MM.1S (cell line): Measurements from ENCODE around the gene MYO9B.
A peak's percentile ranks its signal among the peaks of the same experiment; 100 is the strongest.

Source experiments
- DNase-seq: peaks from one replicate; pipeline ENCODE4 v3.0.0-alpha.2; 2015
- H2AFZ ChIP-seq: fragments of 300-600 bp; sonication (generic); 2 replicates; pipeline ENCODE4 v1.6.0; 2016; ENCODE audit warnings: antibody characterized with exemption, low read length
- H3F3A ChIP-seq: fragments of 300-600 bp; sonication (generic); 2 replicates; pipeline ENCODE4 v1.6.1; 2016; ENCODE audit warnings: mild to moderate bottlenecking, antibody characterized with exemption, low read length, moderate library complexity, mixed read lengths; ENCODE audit not compliant: insufficient read depth
- H3K27ac ChIP-seq: fragments of 300-600 bp; sonication (generic); 2 replicates; pipeline ENCODE4 v1.5.1; 2016; ENCODE audit warnings: mild to moderate bottlenecking, low read length
- H3K27me3 ChIP-seq: fragments of 300-600 bp; sonication (generic); replicated peaks from 2 replicates; pipeline ENCODE4 v1.6.0; 2016; ENCODE audit warnings: low read length; ENCODE audit not compliant: insufficient read depth
- H3K36me3 ChIP-seq: fragments of 300-600 bp; sonication (generic); replicated peaks from 2 replicates; pipeline ENCODE4 v1.6.1; 2016; ENCODE audit warnings: mild to moderate bottlenecking, low read length, mixed read lengths; ENCODE audit not compliant: insufficient read depth
- H3K4me1 ChIP-seq: fragments of 300-600 bp; sonication (generic); 2 replicates; pipeline ENCODE4 v1.6.1; 2016; ENCODE audit warnings: low read length, mixed read lengths
- H3K4me2 ChIP-seq: fragments of 300-600 bp; sonication (generic); 2 replicates; pipeline ENCODE4 v1.6.0; 2016; ENCODE audit warnings: low read depth, low read length
- H3K4me3 ChIP-seq: fragments of 300-600 bp; sonication (generic); 2 replicates; pipeline ENCODE4 v1.5.1; 2016; ENCODE audit warnings: low read length, mixed read lengths
- H3K79me2 ChIP-seq: fragments of 300-600 bp; sonication (generic); 2 replicates; pipeline ENCODE4 v1.6.1; 2016; ENCODE audit warnings: mixed run types, low read length, mixed read lengths
- H3K9ac ChIP-seq: fragments of 300-600 bp; sonication (generic); 2 replicates; pipeline ENCODE4 v1.6.1; 2016; ENCODE audit warnings: low read length, mixed read lengths
- H3K9me2 ChIP-seq: fragments of 300-600 bp; sonication (generic); replicated peaks from 2 replicates; pipeline ENCODE4 v1.6.1; 2016; ENCODE audit warnings: mild to moderate bottlenecking, low read length, mixed read lengths; ENCODE audit not compliant: insufficient read depth
- H3K9me3 ChIP-seq: fragments of 300-600 bp; sonication (generic); replicated peaks from 2 replicates; pipeline ENCODE4 v1.6.1; 2016; ENCODE audit warnings: mild to moderate bottlenecking, low read length, mixed read lengths; ENCODE audit not compliant: insufficient read depth
- H4K20me1 ChIP-seq: fragments of 300-600 bp; sonication (generic); 2 replicates; pipeline ENCODE4 v1.6.1; 2016; ENCODE audit warnings: mild to moderate bottlenecking, low read length, moderate library complexity, mixed read lengths; ENCODE audit not compliant: insufficient read depth
- CTCF ChIP-seq: fragments of 300-600 bp; sonication (generic); IDR thresholded peaks from 2 replicates; pipeline ENCODE4 v1.5.1; 2016; ENCODE audit warnings: antibody characterized with exemption, low read length, mixed read lengths
- EZH2 ChIP-seq: fragments of 300-600 bp; sonication (generic); optimal IDR thresholded peaks from 2 replicates; pipeline ENCODE3; 2017; ENCODE audit warnings: low read depth, mild to moderate bottlenecking, antibody characterized with exemption, low read length, mixed read lengths
- EZH2phosphoT487 ChIP-seq: fragments of 300-600 bp; sonication (generic); IDR thresholded peaks from 2 replicates; pipeline ENCODE4 v1.6.1; 2018; ENCODE audit warnings: antibody characterized with exemption, low read length

Gene MYO9B

GRCh38 chr19:17244618-17245534, 169.3 kb downstream of the MYO9B start:
- Histone ChIP-seq H3K9me3 (no peaks in the 10 kb centered on the region), H3K4me3 (peak overlapping the region; percentile 49; the same call in 1 of the 2 replicates), H3K4me1 (peaks cover 13% of the 10 kb centered on the region; the same call in 1 of the 2 replicates), H3K9me2 (no peaks in the 10 kb centered on the region), H3K27me3 (no peaks in the 10 kb centered on the region), H3K36me3 (no peaks in the 10 kb centered on the region), H3K27ac (no peak overlapping the region), H3K79me2 (peaks cover 16% of the 10 kb centered on the region), H3F3A (peaks cover 7% of the 10 kb centered on the region; the same call in 1 of the 2 replicates), H2AFZ (no peak overlapping the region), H4K20me1 (no peaks in the 10 kb centered on the region), H3K9ac (no peak overlapping the region), H3K4me2 (peak overlapping the region; percentile 82)
- DNase-seq: no peak
- TF ChIP-seq EZH2 (no peak), CTCF (no peak), EZH2phosphoT487 (no peak)

- DNase-seq: no peak
- Histone ChIP-seq H3K79me2 (peaks cover 16% of the 10 kb centered on the region), H3K36me3 (no peaks in the 10 kb centered on the region), H3K4me3 (peak within 1 kb of the TSS; percentile 81), H3K9me2 (no peaks in the 10 kb centered on the region), H3K9ac (peak within 1 kb of the TSS; percentile 64), H3K4me2 (peak within 1 kb of the TSS; percentile 98), H3F3A (peaks cover 7% of the 10 kb centered on the region; the same call in 1 of the 2 replicates), H3K27me3 (no peaks in the 10 kb centered on the region), H3K9me3 (no peaks in the 10 kb centered on the region), H3K4me1 (peaks cover 13% of the 10 kb centered on the region; the same call in 1 of the 2 replicates), H3K27ac (peak within 1 kb of the TSS; percentile 27; the same call in 1 of the 2 replicates), H4K20me1 (no peaks in the 10 kb centered on the region), H2AFZ (peak within 1 kb of the TSS; percentile 98)
- TF ChIP-seq CTCF (no peak), EZH2phosphoT487 (no peak), EZH2 (no peak)
Observed at GRCh38 chr19:17245535-17245984, 170.0 kb downstream of the MYO9B start, which contains the start of gene NR2F6. Gene NR2F6 (minus strand): TSS chr19:17245919. CDS start chr19:17245220, 699 bp downstream.

GRCh38 chr19:17246681-17247425, 171.3 kb downstream of the MYO9B start:
- peak overlapping the region; percentile 98 for H2AFZ ChIP-seq
- DNase-seq: no peak
- peak overlapping the region; percentile 98 for H3K4me2 ChIP-seq
- H3K4me3 ChIP-seq: peak overlapping the region; percentile 81
- no peaks in the 10 kb centered on the region for H3K9me3 ChIP-seq
- H3K9ac ChIP-seq: peak overlapping the region; percentile 64; the same call in 1 of the 2 replicates
- H3K4me1 ChIP-seq: peaks cover 13% of the 10 kb centered on the region; the same call in 1 of the 2 replicates
- no peaks in the 10 kb centered on the region for H3K9me2 ChIP-seq
- H3F3A ChIP-seq: peaks cover 7% of the 10 kb centered on the region; the same call in 1 of the 2 replicates
- no peaks in the 10 kb centered on the region for H4K20me1 ChIP-seq
- H3K27me3 ChIP-seq: 0 out of 2 replicates have a peak, but pooled peaks cover 2% of the 10 kb centered on the region
- TF ChIP-seq EZH2phosphoT487: no peak
- TF ChIP-seq EZH2: no peak
- no peak for TF ChIP-seq CTCF
- peak overlapping the region; percentile 27; the same call in 1 of the 2 replicates for H3K27ac ChIP-seq
- H3K36me3 ChIP-seq: no peaks in the 10 kb centered on the region
- peaks cover 16% of the 10 kb centered on the region for H3K79me2 ChIP-seq
